Peyer's patch (tissue), 4 donors: ENCODE measurements around the gene ALKBH6.

Experiments used
- POLR2A ChIP-seq, 2 donors: fragments of 450-650 bp; IDR thresholded peaks; one replicate each; pipeline ENCODE4 v1.5.1; 2017; ENCODE audit warnings: antibody characterized with exemption in 2 of 2, mild to moderate bottlenecking in 2 of 2, moderate library complexity in 2 of 2
- TF ChIP-seq, protein P1 (sequence below), 6 experiments: fragments of 450-650 bp in 4 of 6; fragments of 200-600 bp in 2 of 6; sonication (generic) in 1 of 6; IDR thresholded peaks; one replicate each; pipeline ENCODE4 v1.5.1; 2017 to 2019; ENCODE audit warnings: antibody characterized with exemption in 6 of 6, mild to moderate bottlenecking in 3 of 6, moderate library complexity in 1 of 6

DNA sequence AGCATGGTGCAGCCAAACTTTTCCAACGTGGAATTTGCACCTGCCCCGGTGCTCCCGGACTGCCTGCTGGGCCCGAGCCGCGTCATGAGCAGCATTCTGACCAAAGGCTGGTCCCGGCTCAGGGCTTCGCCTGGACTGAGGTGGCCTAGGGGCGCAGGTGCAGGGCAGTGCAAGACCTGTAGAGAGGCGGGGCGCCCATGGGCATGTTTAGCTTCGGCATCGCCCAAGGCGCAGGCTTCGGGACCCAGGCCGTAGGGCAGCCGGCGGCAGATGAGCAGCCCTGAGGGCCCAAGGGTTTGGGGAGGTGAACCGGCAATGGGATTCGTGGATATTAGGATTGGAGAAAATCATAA, 54.1 kb downstream of the ALKBH6 start:
- TF ChIP-seq, protein P1, sequence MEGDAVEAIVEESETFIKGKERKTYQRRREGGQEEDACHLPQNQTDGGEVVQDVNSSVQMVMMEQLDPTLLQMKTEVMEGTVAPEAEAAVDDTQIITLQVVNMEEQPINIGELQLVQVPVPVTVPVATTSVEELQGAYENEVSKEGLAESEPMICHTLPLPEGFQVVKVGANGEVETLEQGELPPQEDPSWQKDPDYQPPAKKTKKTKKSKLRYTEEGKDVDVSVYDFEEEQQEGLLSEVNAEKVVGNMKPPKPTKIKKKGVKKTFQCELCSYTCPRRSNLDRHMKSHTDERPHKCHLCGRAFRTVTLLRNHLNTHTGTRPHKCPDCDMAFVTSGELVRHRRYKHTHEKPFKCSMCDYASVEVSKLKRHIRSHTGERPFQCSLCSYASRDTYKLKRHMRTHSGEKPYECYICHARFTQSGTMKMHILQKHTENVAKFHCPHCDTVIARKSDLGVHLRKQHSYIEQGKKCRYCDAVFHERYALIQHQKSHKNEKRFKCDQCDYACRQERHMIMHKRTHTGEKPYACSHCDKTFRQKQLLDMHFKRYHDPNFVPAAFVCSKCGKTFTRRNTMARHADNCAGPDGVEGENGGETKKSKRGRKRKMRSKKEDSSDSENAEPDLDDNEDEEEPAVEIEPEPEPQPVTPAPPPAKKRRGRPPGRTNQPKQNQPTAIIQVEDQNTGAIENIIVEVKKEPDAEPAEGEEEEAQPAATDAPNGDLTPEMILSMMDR (IDR thresholded peaks at IDR 0.05), result no peak
- TF ChIP-seq POLR2A (IDR thresholded peaks at IDR 0.05), result no peak
